B cell (primary cell): Measurements from ENCODE around the gene TMED5. TPM values are rescaled to one million over a fixed set of nuclear protein-coding genes. Genes with fewer than 3 reads are reported as not detected.

Experiments used
- ATAC-seq: fragments of 200-7000 bp; cut with Tn5 transposase; one replicate; pipeline ENCODE4 v1.10.0; 2021; ENCODE audit warnings: low read depth, mild to moderate bottlenecking, moderate number of reproducible peaks, moderate library complexity
- CTCF ChIA-PET: fragments of 350-600 bp; sonication (Branson Sonifier 250); formaldehyde crosslinking; loops from one replicate; lab custom pipeline; 2021; ENCODE audit warnings: antibody characterized with exemption, inconsistent platforms; lab: Charles Lee
- POLR2A ChIA-PET: fragments of 350-600 bp; sonication (Branson Sonifier 250); formaldehyde crosslinking; loops from one replicate; lab custom pipeline; 2021; ENCODE audit warnings: antibody characterized with exemption; lab: Charles Lee
- DNase-seq: peaks from one replicate; pipeline ENCODE4 v3.0.0; 2013
- H2AFZ ChIP-seq: 2 replicates; pipeline ENCODE4 v1.6.1; 2012; ENCODE audit warnings: mild to moderate bottlenecking, low read depth, low read length; ENCODE audit not compliant: insufficient read depth, poor library complexity, severe bottlenecking
- H3K27ac ChIP-seq, 2 donors: 1 replicate in 1 of 2; 2 replicates in 1 of 2; pipeline ENCODE4 v1.5.1; 2012 to 2013; ENCODE audit warnings: low read length in 2 of 2, mild to moderate bottlenecking in 2 of 2, moderate library complexity in 1 of 2
- H3K27me3 ChIP-seq, 4 experiments: fragments of 200-600 bp in 1 of 4; sonication (generic) in 1 of 4; replicated peaks in 1 of 4; 1 replicate in 2 of 4; 2 replicates in 2 of 4; pipeline versions ENCODE4 v1.6.1 to v1.7.0; 2013 to 2016; ENCODE audit warnings: low read length in 3 of 4, mild to moderate bottlenecking in 2 of 4, mixed read lengths in 1 of 4, moderate library complexity in 1 of 4; ENCODE audit not compliant: insufficient read depth in 4 of 4, control insufficient read depth in 3 of 4; ENCODE audit errors: control extremely low read depth in 1 of 4
- H3K36me3 ChIP-seq, 2 experiments: replicated peaks in 1 of 2; 1 replicate in 1 of 2; 2 replicates in 1 of 2; pipeline versions ENCODE4 v1.6.1 to v1.7.1; 2013; ENCODE audit warnings: low read length in 1 of 2; ENCODE audit not compliant: insufficient read depth in 2 of 2, control insufficient read depth in 1 of 2; ENCODE audit errors: control extremely low read depth in 1 of 2, extremely low read depth in 1 of 2
- H3K4me1 ChIP-seq, 2 donors: fragments of 200-600 bp in 1 of 2; sonication (generic) in 1 of 2; 1 replicate in 1 of 2; 2 replicates in 1 of 2; pipeline versions ENCODE4 v1.5.1 to v1.6.1; 2013 to 2017; ENCODE audit warnings: low read length in 2 of 2; ENCODE audit not compliant: control insufficient read depth in 2 of 2, insufficient read depth in 2 of 2
- H3K4me2 ChIP-seq: replicated peaks from 2 replicates; pipeline ENCODE3; 2012; ENCODE audit warnings: mild to moderate bottlenecking, low read depth, low read length; ENCODE audit not compliant: poor library complexity, severe bottlenecking
- H3K4me3 ChIP-seq, 5 experiments: fragments of 200-600 bp in 1 of 5; sonication (generic) in 1 of 5; 1 replicate in 3 of 5; 2 replicates in 2 of 5; pipeline versions ENCODE4 v1.5.1 to v1.7.0; 2011 to 2016; ENCODE audit warnings: low read length in 4 of 5, mild to moderate bottlenecking in 4 of 5, low read depth in 2 of 5, control low read depth in 1 of 5, moderate library complexity in 1 of 5; ENCODE audit not compliant: insufficient read depth in 1 of 5; ENCODE audit errors: control extremely low read depth in 1 of 5, extremely low read depth in 1 of 5
- H3K79me2 ChIP-seq: fragments of 200-600 bp; sonication (generic); one replicate; pipeline ENCODE4 v1.6.0; 2016; ENCODE audit warnings: low read length; ENCODE audit not compliant: control insufficient read depth, insufficient read depth
- H3K9ac ChIP-seq: fragments of 200-600 bp; sonication (generic); 2 replicates; pipeline ENCODE4 v1.6.1; 2017; ENCODE audit warnings: mild to moderate bottlenecking, low read length, moderate library complexity
- H3K9me3 ChIP-seq, 3 donors: one replicate each; pipeline versions ENCODE4 v1.6.1 to v1.7.1; 2013; ENCODE audit warnings: low read length in 2 of 3; ENCODE audit not compliant: control insufficient read depth in 2 of 3, insufficient read depth in 1 of 3; ENCODE audit errors: control extremely low read depth in 1 of 3
- H4K20me1 ChIP-seq: 2 replicates; pipeline ENCODE4 v1.6.0; 2012; ENCODE audit warnings: mild to moderate bottlenecking, low read length; ENCODE audit not compliant: insufficient read depth, control insufficient read depth, poor library complexity, severe bottlenecking
- H3K27ac Mint-ChIP-seq: one replicate; pipeline ENCODE4 v1.8.0; 2021; ENCODE audit warnings: mixed read lengths
- H3K27me3 Mint-ChIP-seq: one replicate; pipeline ENCODE4 v1.8.0; 2021; ENCODE audit warnings: mixed read lengths
- H3K4me1 Mint-ChIP-seq: one replicate; pipeline ENCODE4 v1.8.0; 2021; ENCODE audit warnings: mixed read lengths
- H3K4me3 Mint-ChIP-seq: one replicate; pipeline ENCODE4 v1.8.0; 2021; ENCODE audit warnings: mixed read lengths
- H3K9me3 Mint-ChIP-seq: one replicate; pipeline ENCODE4 v1.8.0; 2022; ENCODE audit warnings: mixed read lengths; ENCODE audit not compliant: insufficient read depth
- CTCF ChIP-seq: fragments of 200-600 bp; IDR thresholded peaks from one replicate; pipeline ENCODE4 v1.8.0; 2022; ENCODE audit warnings: antibody characterized with exemption, mild to moderate bottlenecking
- EZH2 ChIP-seq: IDR thresholded peaks from 2 replicates; pipeline ENCODE4 v1.6.1; 2012; ENCODE audit warnings: borderline replicate concordance, low read depth, mild to moderate bottlenecking, moderate library complexity, low read length; ENCODE audit not compliant: insufficient read depth, poor library complexity, severe bottlenecking
- WGBS: methylation state at CpG from one replicate; pipeline ENCODE4 v1.1.5; 2013; ENCODE audit warnings: missing lambda C conversion rate; ENCODE audit not compliant: insufficient coverage; 5-methylcytosine and 5-hydroxymethylcytosine counted together
- intact Hi-C: fragments of 100-400 bp; cut with micrococcal nuclease; formaldehyde crosslinking; loops from one replicate; pipeline ENCODE4 v1.10.0; 2022
- polyA plus RNA-seq: library from polyadenylated mRNA; depleted of rRNA; stranded (reverse); fragments of >200 nt; gene quantifications from 2 replicates; pipeline ENCODE4 v1.2.3, GENCODE V29; 2012
- total RNA-seq, 2 donors: library from RNA; stranded (reverse); fragments of 120-200 nt in 1 of 2; gene quantifications; 1 replicate in 1 of 2; 2 replicates in 1 of 2; pipeline versions ENCODE4 v1.2.3 to v1.2.4, GENCODE V29; 2013 to 2022

Gene TMED5
- total and polyA plus RNA-seq, 2 donors (not counting 1 experiment from before 2014, with no cell fraction given), result 23.7 to 46.1 TPM

GRCh38 chr1:93205892-93206566, 25.8 kb upstream of the TMED5 start:
- WGBS, result no CpG with 5 or more reads among the region's 6 CpGs
- intact Hi-C loops, result no loop called here
- no peaks in the 10 kb centered on the region for H3K79me2 ChIP-seq
- no peak overlapping the region for H3K4me3 ChIP-seq
- ChIA-PET CTCF (no interaction called here), POLR2A (no interaction called here)
- no peaks in the 10 kb centered on the region for H3K27me3 ChIP-seq
- H3K4me1 Mint-ChIP-seq, result no peaks in the 10 kb centered on the region
- no peak overlapping the region for H3K27ac ChIP-seq
- H3K4me3 Mint-ChIP-seq, result no peak overlapping the region
- H3K27me3 Mint-ChIP-seq, result no peaks in the 10 kb centered on the region
- H3K9me3 Mint-ChIP-seq, result no peaks in the 10 kb centered on the region
- no peaks in the 10 kb centered on the region for H4K20me1 ChIP-seq
- ATAC-seq (no peak), DNase-seq (no peak)
- no peak overlapping the region for H3K4me2 ChIP-seq
- H3K4me1 ChIP-seq, result no peaks in the 10 kb centered on the region
- no peak overlapping the region for H3K9ac ChIP-seq
- H3K36me3 ChIP-seq, result peaks cover 9 to 22% of the 10 kb centered on the region in 2 experiments
- H3K27ac Mint-ChIP-seq, result no peak overlapping the region
- TF ChIP-seq CTCF (no peak), EZH2 (no peak)
- no peak overlapping the region for H2AFZ ChIP-seq
- H3K9me3 ChIP-seq, result no peaks in the 10 kb centered on the region

GRCh38 chr1:93200714-93201113, 20.5 kb upstream of the TMED5 start:
- CTCF ChIA-PET, result no interaction called here
- Histone ChIP-seq H3K27ac (no peak overlapping the region), H3K9me3 (no peaks in the 10 kb centered on the region), H3K4me2 (no peak overlapping the region), H4K20me1 (no peaks in the 10 kb centered on the region), H2AFZ (no peak overlapping the region), H3K79me2 (no peaks in the 10 kb centered on the region), H3K4me1 (no peaks in the 10 kb centered on the region), H3K9ac (no peak overlapping the region), H3K27me3 (no peaks in the 10 kb centered on the region), H3K4me3 (no peak overlapping the region), H3K36me3 (peaks cover 11 to 30% of the 10 kb centered on the region in 2 experiments)
- DNase-seq (no peak), ATAC-seq (no peak)
- Mint-ChIP-seq H3K4me3 (no peak overlapping the region), H3K4me1 (no peaks in the 10 kb centered on the region), H3K9me3 (no peaks in the 10 kb centered on the region), H3K27ac (no peak overlapping the region), H3K27me3 (no peaks in the 10 kb centered on the region)
- no CpG with 5 or more reads among the region's 4 CpGs for WGBS
- intact Hi-C loops, result no loop called here
- TF ChIP-seq EZH2 (no peak), CTCF (no peak)
- POLR2A ChIA-PET, result no interaction called here
